Neural cell (in vitro differentiated cells): Measurements from ENCODE around the gene PCDH15.

Source experiments
- EP300 ChIP-seq: fragments of 450-650 bp; conservative IDR thresholded peaks from 2 replicates; pipeline ENCODE4 v1.6.1; 2014; ENCODE audit warnings: antibody characterized with exemption, mild to moderate bottlenecking, moderate library complexity; ENCODE audit not compliant: poor library complexity, severe bottlenecking
- EZH2 ChIP-seq: fragments of 200-600, 300-800 bp; shearing (Covaris generic), sonication (generic); IDR thresholded peaks from 2 replicates; pipeline ENCODE4 v1.6.1; 2014; ENCODE audit warnings: antibody characterized with exemption, low read length, borderline replicate concordance, mild to moderate bottlenecking; ENCODE audit not compliant: insufficient read depth, poor library complexity, severe bottlenecking
- POLR2AphosphoS5 ChIP-seq: IDR thresholded peaks from 2 replicates; pipeline ENCODE4 v1.6.1; 2012
- REST ChIP-seq: IDR thresholded peaks from 2 replicates; pipeline ENCODE4 v1.6.1; 2012; ENCODE audit warnings: borderline replicate concordance
- TAF1 ChIP-seq: IDR thresholded peaks from 2 replicates; pipeline ENCODE4 v1.6.1; 2012; ENCODE audit warnings: low read depth
- TF ChIP-seq, protein P1 (sequence below): fragments of 450-650 bp; IDR thresholded peaks from 2 replicates; pipeline ENCODE4 v1.5.1; 2014; ENCODE audit warnings: antibody characterized with exemption, mild to moderate bottlenecking, moderate library complexity; ENCODE audit not compliant: poor library complexity, severe bottlenecking

DNA sequence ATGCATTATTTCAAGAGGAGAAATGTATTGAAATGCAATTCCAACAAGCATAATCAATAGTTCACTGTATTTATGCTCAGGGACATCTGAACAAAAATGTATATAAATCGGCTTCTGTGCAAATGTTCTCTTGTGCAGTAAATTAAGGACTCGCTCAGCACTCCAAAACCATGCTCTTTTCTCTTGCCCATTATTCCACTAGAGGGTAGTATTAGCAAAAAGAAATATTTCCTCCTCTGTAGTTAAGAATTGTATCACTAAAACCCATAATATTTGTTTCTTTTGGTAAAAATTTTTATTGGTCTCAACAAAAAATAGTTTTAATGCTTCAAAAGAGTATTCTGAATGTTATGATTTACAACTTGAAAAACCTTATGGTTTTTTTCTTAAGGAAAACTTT is 803.1 kb downstream of the PCDH15 start:
- TF ChIP-seq EZH2 (no peak), REST (no peak), TAF1 (no peak), POLR2AphosphoS5 (no peak), EP300 (no peak)
- TF ChIP-seq, protein P1, sequence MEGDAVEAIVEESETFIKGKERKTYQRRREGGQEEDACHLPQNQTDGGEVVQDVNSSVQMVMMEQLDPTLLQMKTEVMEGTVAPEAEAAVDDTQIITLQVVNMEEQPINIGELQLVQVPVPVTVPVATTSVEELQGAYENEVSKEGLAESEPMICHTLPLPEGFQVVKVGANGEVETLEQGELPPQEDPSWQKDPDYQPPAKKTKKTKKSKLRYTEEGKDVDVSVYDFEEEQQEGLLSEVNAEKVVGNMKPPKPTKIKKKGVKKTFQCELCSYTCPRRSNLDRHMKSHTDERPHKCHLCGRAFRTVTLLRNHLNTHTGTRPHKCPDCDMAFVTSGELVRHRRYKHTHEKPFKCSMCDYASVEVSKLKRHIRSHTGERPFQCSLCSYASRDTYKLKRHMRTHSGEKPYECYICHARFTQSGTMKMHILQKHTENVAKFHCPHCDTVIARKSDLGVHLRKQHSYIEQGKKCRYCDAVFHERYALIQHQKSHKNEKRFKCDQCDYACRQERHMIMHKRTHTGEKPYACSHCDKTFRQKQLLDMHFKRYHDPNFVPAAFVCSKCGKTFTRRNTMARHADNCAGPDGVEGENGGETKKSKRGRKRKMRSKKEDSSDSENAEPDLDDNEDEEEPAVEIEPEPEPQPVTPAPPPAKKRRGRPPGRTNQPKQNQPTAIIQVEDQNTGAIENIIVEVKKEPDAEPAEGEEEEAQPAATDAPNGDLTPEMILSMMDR = peak; percentile 68
